ENCODE data around the gene PANK1.

PANK1 gene

DNA sequence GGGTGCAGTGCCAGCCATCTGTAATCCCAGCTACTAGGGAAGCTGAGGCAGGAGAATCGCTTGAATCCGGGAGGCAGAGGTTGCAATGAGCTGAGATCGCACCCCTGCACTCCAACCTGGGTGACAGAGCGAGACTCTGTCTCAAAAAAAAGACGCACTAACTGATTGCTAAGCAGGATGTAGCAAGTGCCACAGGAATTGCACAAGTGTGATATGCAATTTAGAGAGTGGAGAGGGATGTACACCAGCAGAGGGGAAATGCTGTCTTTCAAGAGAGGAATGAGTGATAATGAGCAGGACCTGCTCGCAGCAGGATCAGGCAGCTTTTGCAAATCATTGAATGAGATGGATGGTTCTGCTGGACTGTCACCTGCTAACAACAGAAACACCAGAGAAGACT is 96.4 kb downstream of the PANK1 start:
- no peak for TF ChIP-seq USF1 (IDR thresholded peaks at IDR 0.05)
- no peak for TF ChIP-seq RAD21 (IDR thresholded peaks at IDR 0.05; ENCODE audit: low read depth)
- TF ChIP-seq ZBTB7A (IDR thresholded peaks at IDR 0.05; ENCODE audit: low read depth): no peak
- no peak for TF ChIP-seq REST (IDR thresholded peaks at IDR 0.05; ENCODE audit: low read depth)
- no peak for TF ChIP-seq TCF12 (IDR thresholded peaks at IDR 0.05; ENCODE audit: low read depth)
- no peak for TF ChIP-seq EP300 (IDR thresholded peaks at IDR 0.05; ENCODE audit: borderline replicate concordance)
- no peak for TF ChIP-seq EGR1 (IDR thresholded peaks at IDR 0.05)
- TF ChIP-seq TAF1 (IDR thresholded peaks at IDR 0.05; ENCODE audit: low read depth): no peak
- no peak for TF ChIP-seq NFIC (IDR thresholded peaks at IDR 0.05)
- TF ChIP-seq, protein P1, sequence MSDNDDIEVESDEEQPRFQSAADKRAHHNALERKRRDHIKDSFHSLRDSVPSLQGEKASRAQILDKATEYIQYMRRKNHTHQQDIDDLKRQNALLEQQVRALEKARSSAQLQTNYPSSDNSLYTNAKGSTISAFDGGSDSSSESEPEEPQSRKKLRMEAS (IDR thresholded peaks at IDR 0.05): no peak
- TF ChIP-seq YY1 (IDR thresholded peaks at IDR 0.05; ENCODE audit: low read depth): no peak
- no peak for TF ChIP-seq CEBPB (IDR thresholded peaks at IDR 0.05)
- no peak for TF ChIP-seq TEAD4 (IDR thresholded peaks at IDR 0.05)

GRCh38 chr10:89547853-89548513 is 97.1 kb downstream of the PANK1 start:
- TF ChIP-seq YY1 (IDR thresholded peaks at IDR 0.05; ENCODE audit: low read depth) (no peak), ZBTB7A (IDR thresholded peaks at IDR 0.05; ENCODE audit: low read depth) (no peak), REST (IDR thresholded peaks at IDR 0.05; ENCODE audit: low read depth) (no peak), RAD21 (IDR thresholded peaks at IDR 0.05; ENCODE audit: low read depth) (no peak), CEBPB (IDR thresholded peaks at IDR 0.05) (no peak), FOXM1 (IDR thresholded peaks at IDR 0.05; ENCODE audit: borderline replicate concordance, low read depth) (no peak), TAF1 (IDR thresholded peaks at IDR 0.05; ENCODE audit: low read depth) (no peak), USF1 (IDR thresholded peaks at IDR 0.05) (no peak), CREB1 (IDR thresholded peaks at IDR 0.05; ENCODE audit: low read depth) (no peak), EP300 (IDR thresholded peaks at IDR 0.05; ENCODE audit: borderline replicate concordance) (no peak), TEAD4 (IDR thresholded peaks at IDR 0.05) (no peak), EGR1 (IDR thresholded peaks at IDR 0.05) (no peak), TCF12 (IDR thresholded peaks at IDR 0.05; ENCODE audit: low read depth) (no peak), NFIC (IDR thresholded peaks at IDR 0.05) (no peak)
- TF ChIP-seq, protein P1 (IDR thresholded peaks at IDR 0.05): no peak

- TF ChIP-seq ZBTB7A (IDR thresholded peaks at IDR 0.05; ENCODE audit: low read depth): no peak
- TF ChIP-seq, protein P1 (IDR thresholded peaks at IDR 0.05): no peak
- no peak for TF ChIP-seq RAD21 (IDR thresholded peaks at IDR 0.05; ENCODE audit: low read depth)
- TF ChIP-seq TCF12 (IDR thresholded peaks at IDR 0.05; ENCODE audit: low read depth): no peak
- no peak for TF ChIP-seq TEAD4 (IDR thresholded peaks at IDR 0.05)
- no peak for TF ChIP-seq FOXM1 (IDR thresholded peaks at IDR 0.05; ENCODE audit: borderline replicate concordance, low read depth)
- TF ChIP-seq USF1 (IDR thresholded peaks at IDR 0.05): no peak
- no peak for TF ChIP-seq NFIC (IDR thresholded peaks at IDR 0.05)
- no peak for TF ChIP-seq CREB1 (IDR thresholded peaks at IDR 0.05; ENCODE audit: low read depth)
- TF ChIP-seq YY1 (IDR thresholded peaks at IDR 0.05; ENCODE audit: low read depth): no peak
- TF ChIP-seq EGR1 (IDR thresholded peaks at IDR 0.05): no peak
- TF ChIP-seq EP300 (IDR thresholded peaks at IDR 0.05; ENCODE audit: borderline replicate concordance): no peak
- no peak for TF ChIP-seq CEBPB (IDR thresholded peaks at IDR 0.05)
- no peak for TF ChIP-seq REST (IDR thresholded peaks at IDR 0.05; ENCODE audit: low read depth)
- no peak for TF ChIP-seq TAF1 (IDR thresholded peaks at IDR 0.05; ENCODE audit: low read depth)
Measured at GRCh38 chr10:89543841-89544240, 101.2 kb downstream of the PANK1 start.
